ENCODE results near the gene ACTRT2.

Gene ACTRT2

DNA sequence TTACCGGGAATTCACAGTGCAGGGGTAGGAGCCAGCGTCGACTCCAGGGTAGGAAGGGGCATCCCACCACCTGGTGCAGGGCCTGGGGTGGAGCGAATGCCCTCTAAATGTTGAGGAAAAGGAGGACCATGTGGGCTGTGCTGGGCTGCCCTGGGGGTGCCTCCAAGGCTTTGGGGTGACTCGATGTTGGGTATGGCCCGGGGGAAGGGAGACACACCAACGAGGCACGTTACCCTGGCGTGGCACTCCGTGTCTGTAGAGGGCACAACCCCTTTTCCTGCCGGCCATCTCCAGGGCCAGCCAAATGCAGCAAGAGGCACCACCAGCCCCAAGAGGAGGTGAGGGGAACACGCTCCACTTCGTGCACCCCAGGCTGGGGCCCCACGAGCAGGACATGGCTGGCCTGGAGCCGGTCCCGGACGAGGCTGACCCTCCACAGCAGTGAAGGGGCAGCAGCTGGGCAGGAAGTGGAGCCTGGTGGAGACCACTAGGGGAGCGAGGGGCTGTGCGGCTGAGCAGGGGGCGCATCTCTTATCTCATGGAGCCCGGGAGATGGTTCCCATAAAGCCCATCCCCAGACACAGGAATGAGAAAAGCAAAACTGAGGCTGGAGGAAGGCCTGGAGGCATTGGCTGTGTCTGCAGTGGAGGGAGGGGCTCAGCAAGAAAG, 11.2 kb downstream of the ACTRT2 start:
- H3K27ac ChIP-seq (ENCODE audit: low read length), result no peak overlapping the region
- H3K4me3 ChIP-seq (ENCODE audit: low read depth in 1 of 2, low read length in 2 of 2), result no peak overlapping the region
- peaks cover 6% of the 10 kb centered on the region; the same call in 1 of the 2 replicates for H4K20me1 ChIP-seq (ENCODE audit: insufficient read depth, low read length)
- DNase-seq (no peak), ATAC-seq (ENCODE audit: insufficient read depth, low read depth) (peak; percentile 5; the same call in 1 of the 3 replicates)
- H3K9ac ChIP-seq (ENCODE audit: low read depth, low read length), result no peak overlapping the region
- no peaks in the 10 kb centered on the region for H3K27me3 ChIP-seq (ENCODE audit: insufficient read depth, low read length, poor library complexity)
- TF ChIP-seq EZH2 (IDR thresholded peaks at IDR 0.05; ENCODE audit: borderline replicate concordance, low read depth, low read length, severe bottlenecking) (no peak), CTCF (IDR thresholded peaks at IDR 0.05; ENCODE audit: borderline replicate concordance, extremely low read depth, low read length, poor library complexity, severe bottlenecking) (no peak)
- H3K4me2 ChIP-seq (ENCODE audit: insufficient read depth, low read length), result peak overlapping the region; percentile 39
- H2AFZ ChIP-seq (ENCODE audit: low read depth, low read length), result 0 out of 2 replicates have a peak overlapping the region, but pooled peaks have one; percentile 13
- H3K79me2 ChIP-seq (ENCODE audit: insufficient read depth, low read length), result no peaks in the 10 kb centered on the region
- H3K4me1 ChIP-seq (ENCODE audit: insufficient read depth, low read length), result peaks cover 21% of the 10 kb centered on the region
- H3K36me3 ChIP-seq (ENCODE audit: insufficient read depth, low read length), result no peaks in the 10 kb centered on the region
- H3K9me3 ChIP-seq (ENCODE audit: insufficient read depth, low read length, severe bottlenecking), result no peaks in the 10 kb centered on the region

DNA sequence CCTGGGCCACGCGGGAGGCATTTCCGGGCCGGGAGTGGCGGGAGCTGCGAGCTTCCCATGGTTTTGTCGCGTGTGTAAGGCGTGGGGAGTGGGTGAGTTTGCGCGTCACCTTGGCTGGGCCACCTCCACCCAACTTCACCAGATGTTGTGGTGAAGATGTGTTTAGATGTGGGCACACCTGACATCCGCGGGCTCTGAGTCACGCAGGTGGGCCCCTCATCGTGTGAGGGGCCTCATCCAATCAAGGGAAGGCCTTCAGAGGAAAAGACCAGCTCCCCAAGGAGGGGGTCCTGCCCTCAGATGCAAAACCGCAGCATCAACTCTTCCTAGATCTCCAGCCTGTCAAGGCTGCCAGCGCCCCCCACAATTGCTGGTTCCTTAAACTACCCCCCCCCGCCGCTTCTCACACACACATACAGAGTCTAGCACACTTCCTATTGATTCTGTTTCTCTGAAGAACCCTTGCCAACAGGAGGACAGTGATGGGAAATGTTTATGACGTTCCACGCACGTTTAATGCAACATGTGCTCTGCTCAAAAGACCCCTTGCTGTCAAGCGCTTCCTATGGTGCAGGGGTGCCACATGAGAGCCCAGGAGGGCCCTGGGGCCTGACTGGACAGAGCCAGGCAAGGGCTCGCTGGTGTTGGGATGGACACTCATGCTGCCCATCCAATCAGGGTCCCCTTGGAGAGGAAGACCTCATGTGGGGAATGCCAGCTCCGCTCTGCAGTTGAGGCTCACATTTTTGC, 11.9 kb downstream of the ACTRT2 start:
- H3K9me3 ChIP-seq (ENCODE audit: insufficient read depth, low read length, severe bottlenecking), result no peaks in the 10 kb centered on the region

DNA sequence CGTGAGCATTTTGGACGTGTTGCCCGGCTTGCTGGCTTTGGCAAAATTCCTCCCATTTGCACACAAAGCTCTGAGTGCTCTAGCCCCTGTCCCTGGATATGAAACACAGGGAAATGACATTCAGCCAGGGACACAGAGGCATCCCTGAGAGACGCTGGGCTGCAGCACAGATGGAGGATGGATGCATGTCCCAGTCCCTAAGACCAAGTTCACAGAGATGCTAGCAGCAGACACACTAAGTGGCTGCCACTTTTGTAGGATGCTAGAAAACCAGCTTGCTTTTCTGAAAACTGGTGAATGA, 12.5 kb downstream of the ACTRT2 start:
- Histone ChIP-seq H3K4me2 (ENCODE audit: insufficient read depth, low read length) (peak overlapping the region; percentile 40; the same call in 1 of the 2 replicates), H3K36me3 (ENCODE audit: insufficient read depth, low read length) (no peaks in the 10 kb centered on the region), H3K9ac (ENCODE audit: low read depth, low read length) (no peak overlapping the region), H3K27me3 (ENCODE audit: insufficient read depth, low read length, poor library complexity) (no peaks in the 10 kb centered on the region), H3K9me3 (ENCODE audit: insufficient read depth, low read length, severe bottlenecking) (no peaks in the 10 kb centered on the region), H4K20me1 (ENCODE audit: insufficient read depth, low read length) (peaks cover 8% of the 10 kb centered on the region; the same call in 1 of the 2 replicates), H3K4me1 (ENCODE audit: insufficient read depth, low read length) (peaks cover 21% of the 10 kb centered on the region), H2AFZ (ENCODE audit: low read depth, low read length) (no peak overlapping the region), H3K79me2 (ENCODE audit: insufficient read depth, low read length) (no peaks in the 10 kb centered on the region), H3K4me3 (ENCODE audit: low read depth in 1 of 2, low read length in 2 of 2) (no peak overlapping the region), H3K27ac (ENCODE audit: low read length) (no peak overlapping the region)
- no peak for TF ChIP-seq CTCF (IDR thresholded peaks at IDR 0.05; ENCODE audit: borderline replicate concordance, extremely low read depth, low read length, poor library complexity, severe bottlenecking)
- no peak for TF ChIP-seq EZH2 (IDR thresholded peaks at IDR 0.05; ENCODE audit: borderline replicate concordance, low read depth, low read length, severe bottlenecking)
- DNase-seq (no peak), ATAC-seq (ENCODE audit: insufficient read depth, low read depth) (no peak)

More for the DNA sequence above, 11.9 kb downstream of the ACTRT2 start:
- H3K4me2 ChIP-seq (ENCODE audit: insufficient read depth, low read length), result peak overlapping the region; percentile 40
- no peaks in the 10 kb centered on the region for H3K79me2 ChIP-seq (ENCODE audit: insufficient read depth, low read length)
- DNase-seq (peak; percentile 79), ATAC-seq (ENCODE audit: insufficient read depth, low read depth) (peak; percentile 88)
- peaks cover 21% of the 10 kb centered on the region for H3K4me1 ChIP-seq (ENCODE audit: insufficient read depth, low read length)
- H3K36me3 ChIP-seq (ENCODE audit: insufficient read depth, low read length), result no peaks in the 10 kb centered on the region
- H3K4me3 ChIP-seq (ENCODE audit: low read depth in 1 of 2, low read length in 2 of 2), result peak overlapping the region in 1 of 2 experiments; percentile 21; a peak in 1 of 4 replicates
- peaks cover 8% of the 10 kb centered on the region; the same call in 1 of the 2 replicates for H4K20me1 ChIP-seq (ENCODE audit: insufficient read depth, low read length)
- TF ChIP-seq CTCF (IDR thresholded peaks at IDR 0.05; ENCODE audit: borderline replicate concordance, extremely low read depth, low read length, poor library complexity, severe bottlenecking), result no peak
- no peak for TF ChIP-seq EZH2 (IDR thresholded peaks at IDR 0.05; ENCODE audit: borderline replicate concordance, low read depth, low read length, severe bottlenecking)
- H2AFZ ChIP-seq (ENCODE audit: low read depth, low read length), result 0 out of 2 replicates have a peak overlapping the region, but pooled peaks have one; percentile 13
- no peak overlapping the region for H3K27ac ChIP-seq (ENCODE audit: low read length)
- H3K9ac ChIP-seq (ENCODE audit: low read depth, low read length), result no peak overlapping the region
- H3K27me3 ChIP-seq (ENCODE audit: insufficient read depth, low read length, poor library complexity), result no peaks in the 10 kb centered on the region
